GM13977 (cell line): ENCODE measurements around the gene DCLK3.

Source experiments
- DNase-seq: peaks from one replicate; pipeline ENCODE4 v3.0.0; 2012; ENCODE audit warnings: low spot score
- in situ Hi-C: fragments of 300-500 bp; cut with MboI; formaldehyde crosslinking; loops from one replicate; pipeline ENCODE4 v1.12.0; 2022; ENCODE audit warnings: low sequenced_read_pairs, low pct_unique_long_range_greater_than_20kb, mixed read lengths, inconsistent platforms; ENCODE audit not compliant: unreplicated experiment
- TF ChIP-seq, protein P1 (sequence below): IDR thresholded peaks from 2 replicates; pipeline ENCODE4 v1.5.1; 2012; ENCODE audit warnings: mild to moderate bottlenecking, control low read depth; ENCODE audit not compliant: insufficient read depth; ENCODE audit errors: extremely low read depth, missing control alignments

The DCLK3 gene

DNA sequence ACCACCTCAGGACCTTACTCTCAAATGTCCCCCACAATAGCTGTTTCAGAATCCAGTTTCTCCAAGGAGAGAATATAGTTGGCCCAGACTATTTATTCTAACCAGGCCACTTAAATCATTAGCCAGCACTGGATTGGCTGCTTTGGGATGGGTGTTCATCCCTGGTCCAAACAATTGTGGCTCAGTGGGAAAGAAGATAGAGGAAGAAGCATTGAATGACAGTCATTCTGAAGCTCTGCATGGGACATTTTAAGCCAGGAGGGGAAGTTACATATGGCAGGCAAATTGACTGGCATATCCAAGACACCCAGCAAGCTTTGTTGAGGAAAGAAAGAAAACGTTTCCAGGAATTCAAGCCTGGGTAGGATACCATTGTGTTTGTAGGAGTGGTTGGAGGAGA lies 5.6 kb upstream of the DCLK3 start:
- no peak for DNase-seq
- in situ Hi-C loops: no loop called here
- TF ChIP-seq, protein P1, sequence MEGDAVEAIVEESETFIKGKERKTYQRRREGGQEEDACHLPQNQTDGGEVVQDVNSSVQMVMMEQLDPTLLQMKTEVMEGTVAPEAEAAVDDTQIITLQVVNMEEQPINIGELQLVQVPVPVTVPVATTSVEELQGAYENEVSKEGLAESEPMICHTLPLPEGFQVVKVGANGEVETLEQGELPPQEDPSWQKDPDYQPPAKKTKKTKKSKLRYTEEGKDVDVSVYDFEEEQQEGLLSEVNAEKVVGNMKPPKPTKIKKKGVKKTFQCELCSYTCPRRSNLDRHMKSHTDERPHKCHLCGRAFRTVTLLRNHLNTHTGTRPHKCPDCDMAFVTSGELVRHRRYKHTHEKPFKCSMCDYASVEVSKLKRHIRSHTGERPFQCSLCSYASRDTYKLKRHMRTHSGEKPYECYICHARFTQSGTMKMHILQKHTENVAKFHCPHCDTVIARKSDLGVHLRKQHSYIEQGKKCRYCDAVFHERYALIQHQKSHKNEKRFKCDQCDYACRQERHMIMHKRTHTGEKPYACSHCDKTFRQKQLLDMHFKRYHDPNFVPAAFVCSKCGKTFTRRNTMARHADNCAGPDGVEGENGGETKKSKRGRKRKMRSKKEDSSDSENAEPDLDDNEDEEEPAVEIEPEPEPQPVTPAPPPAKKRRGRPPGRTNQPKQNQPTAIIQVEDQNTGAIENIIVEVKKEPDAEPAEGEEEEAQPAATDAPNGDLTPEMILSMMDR: no peak

DNA sequence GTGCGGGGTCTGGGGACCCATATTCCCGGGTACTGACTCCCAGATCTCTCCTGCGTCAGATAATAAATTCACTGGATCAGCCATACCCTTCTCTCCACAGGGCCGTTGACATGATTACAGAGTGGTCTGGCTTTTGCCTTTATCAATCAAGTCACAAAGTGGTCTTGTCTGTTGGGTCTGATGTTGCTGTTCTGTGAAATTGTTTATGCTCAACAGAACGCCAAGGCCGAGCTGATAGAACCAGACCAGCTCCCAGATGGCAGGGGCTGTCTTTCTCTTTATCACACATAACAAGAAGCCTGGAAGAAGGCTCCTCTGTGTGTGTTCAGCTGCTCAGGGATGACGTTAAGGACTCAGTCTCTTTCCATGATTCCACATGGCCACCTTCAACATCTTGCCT lies 751 bp upstream of the DCLK3 start:
- TF ChIP-seq, protein P1: no peak
- no peak for DNase-seq
- in situ Hi-C loops: no loop called here

DNA sequence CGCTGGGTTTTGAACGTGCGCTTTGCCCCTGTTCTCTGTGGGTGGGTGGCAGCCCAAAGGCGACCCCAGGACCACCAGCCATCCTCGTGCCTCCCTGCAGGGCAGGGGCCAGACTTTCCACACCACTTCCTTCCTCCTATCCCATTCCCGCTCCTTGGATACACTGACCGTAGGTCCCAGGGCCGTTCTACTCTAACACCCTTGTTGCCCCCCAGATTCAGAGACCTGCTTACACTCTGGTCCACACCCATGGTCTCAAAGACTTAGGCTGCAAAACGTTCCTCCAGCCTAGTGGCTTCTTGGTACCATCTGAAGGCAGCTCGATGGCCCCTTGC lies 318 bp upstream of the DCLK3 start:
- in situ Hi-C loops: no loop called here
- TF ChIP-seq, protein P1: no peak
- no peak for DNase-seq

GRCh38 chr3:36762918-36763849 lies 1.2 kb downstream of the DCLK3 start:
- no peak for DNase-seq
- in situ Hi-C loops: no loop called here
- TF ChIP-seq, protein P1: no peak

DNA sequence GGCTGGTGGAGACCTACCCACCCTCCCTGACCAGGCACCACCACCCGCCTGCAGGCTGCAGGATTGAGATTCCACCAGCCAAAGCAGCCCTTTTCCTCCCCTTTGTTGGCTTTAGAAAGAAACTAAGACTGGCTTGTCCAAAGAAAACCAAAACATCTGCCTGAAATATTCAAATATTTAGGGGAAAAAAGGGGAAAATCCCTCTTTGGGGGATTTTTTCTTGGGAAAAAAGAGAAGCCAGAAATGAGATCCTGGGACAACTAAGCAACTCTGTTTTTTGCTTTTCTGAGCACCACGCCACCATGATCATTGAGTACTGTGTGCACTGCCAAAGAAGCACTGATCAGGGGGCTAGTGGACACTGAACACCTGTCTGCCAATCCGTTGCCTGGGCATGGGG lies 2.6 kb downstream of the DCLK3 start:
- in situ Hi-C loops: no loop called here
- DNase-seq: no peak
- TF ChIP-seq, protein P1: no peak

GRCh38 chr3:36756269-36756668 lies 8.1 kb downstream of the DCLK3 start:
- TF ChIP-seq, protein P1: no peak
- DNase-seq: no peak
- in situ Hi-C loops: no loop called here
